Esophagus squamous epithelium (tissue), 5 donors: ENCODE data around the gene TMSB4Y. TPM values are rescaled to one million over a fixed set of nuclear protein-coding genes. Genes with fewer than 3 reads are reported as not detected.

Experiments
- DNase-seq: peaks from one replicate; lab custom pipeline; 2025; lab: John Stamatoyannopoulos, UW
- H3K27ac ChIP-seq, 4 donors: fragments of 200-600 bp; sonication (generic); one replicate each; pipeline ENCODE4 v1.5.1; 2016 to 2019; ENCODE audit warnings: mild to moderate bottlenecking in 1 of 4
- H3K27me3 ChIP-seq, 4 donors: fragments of 200-600 bp; sonication (generic); 1 replicate in 3 of 4; 2 replicates in 1 of 4; pipeline versions ENCODE4 v1.5.1 to v1.6.0; 2017 to 2021; ENCODE audit warnings: antibody characterized with exemption in 1 of 4
- H3K36me3 ChIP-seq, 3 donors: fragments of 200-600 bp; sonication (generic); one replicate each; pipeline ENCODE4 v1.5.1; 2016 to 2019
- H3K4me1 ChIP-seq, 3 donors: fragments of 200-600 bp; sonication (generic); one replicate each; pipeline ENCODE4 v1.5.1; 2017 to 2019
- H3K4me3 ChIP-seq, 4 donors: fragments of 200-600 bp; sonication (generic); 1 replicate in 3 of 4; 2 replicates in 1 of 4; pipeline ENCODE4 v1.5.1; 2016 to 2019; ENCODE audit warnings: mild to moderate bottlenecking in 2 of 4, moderate library complexity in 1 of 4
- H3K9me3 ChIP-seq, 3 donors: fragments of 200-600 bp; sonication (generic); one replicate each; pipeline ENCODE4 v1.5.1; 2016 to 2019
- CTCF ChIP-seq, 6 experiments: fragments of 450-650 bp in 4 of 6; fragments of 200-600 bp in 2 of 6; sonication (generic) in 2 of 6; IDR thresholded peaks; one replicate each; pipeline ENCODE4 v1.5.1; 2016 to 2019; ENCODE audit warnings: antibody characterized with exemption in 6 of 6, mild to moderate bottlenecking in 4 of 6, moderate library complexity in 4 of 6
- POLR2A ChIP-seq, 4 donors: fragments of 450-650 bp; IDR thresholded peaks; one replicate each; pipeline ENCODE4 v1.6.1; 2017; ENCODE audit warnings: antibody characterized with exemption in 4 of 4, mild to moderate bottlenecking in 4 of 4, moderate library complexity in 3 of 4
- WGBS, 2 donors: methylation state at CpG; one replicate each; pipeline ENCODE4 v1.1.5; 2018; 5-methylcytosine and 5-hydroxymethylcytosine counted together
- intact Hi-C: fragments of 100-400 bp; cut with DNase I; formaldehyde crosslinking; loops from one replicate; pipeline ENCODE4 v1.15.0; 2022
- total RNA-seq, 4 donors: library from RNA; depleted of rRNA; stranded (reverse); fragments of >200 nt; gene quantifications; one replicate each; pipeline ENCODE4 v1.1.0, GENCODE V29; 2016
- donor health status: DM: yes; HTN: yes; CAD: no.

Gene TMSB4Y
- 1 to 10 TPM in 1 of 4 donors, under 1 TPM in 1, not detected in 2; 0.66 to 3.1 TPM for total RNA-seq

- H3K9me3 ChIP-seq: no peaks in the 10 kb centered on the region
- peak within 1 kb of the TSS in 2 of 4 donors; percentile 35 to 54 for H3K4me3 ChIP-seq
- no peaks in the 10 kb centered on the region for H3K36me3 ChIP-seq
- intact Hi-C loops: no loop called here
- peak within 1 kb of the TSS in 2 of 4 donors; percentile 87 to 92 for H3K27ac ChIP-seq
- H3K4me1 ChIP-seq: peaks cover 0 to 19% (median 0%) of the 10 kb centered on the region in 3 donors
- WGBS, 2 donors: 0% methylated on average over 9 of the region's 28 CpGs; no CpG with 5 or more reads in 1 of the 2 donors
- H3K27me3 ChIP-seq: no peaks in the 10 kb centered on the region
- DNase-seq: no peak
- TF ChIP-seq POLR2A (IDR thresholded peaks at IDR 0.05) (no peak), CTCF (IDR thresholded peaks at IDR 0.05) (no peak)
These were observed at the start of gene TMSB4Y for GRCh38 chrY:13703568-13703968. Gene TMSB4Y (plus strand): TSS chrY:13703899.

- no peak for DNase-seq
- no peaks in the 10 kb centered on the region for H3K4me1 ChIP-seq
- no peaks in the 10 kb centered on the region for H3K36me3 ChIP-seq
- no peak for TF ChIP-seq POLR2A (IDR thresholded peaks at IDR 0.05)
- TF ChIP-seq CTCF (IDR thresholded peaks at IDR 0.05): no peak
- H3K27me3 ChIP-seq: no peaks in the 10 kb centered on the region
- 88% methylated on average over 1 of the region's 1 CpG; no CpG with 5 or more reads in 1 of the 2 donors for WGBS, 2 donors
- no peak overlapping the region for H3K4me3 ChIP-seq
- no peaks in the 10 kb centered on the region for H3K9me3 ChIP-seq
- intact Hi-C loops: no loop called here
- H3K27ac ChIP-seq: no peak overlapping the region
These were observed 39.5 kb upstream of the TMSB4Y start for GRCh38 chrY:13664162-13664561.

GRCh38 chrY:13671122-13671521 lies 32.6 kb upstream of the TMSB4Y start:
- DNase-seq: no peak
- 56% methylated on average over 2 of the region's 2 CpGs; no CpG with 5 or more reads in 1 of the 2 donors for WGBS, 2 donors
- Histone ChIP-seq H3K4me3 (no peak overlapping the region), H3K9me3 (no peaks in the 10 kb centered on the region), H3K27ac (no peak overlapping the region), H3K36me3 (no peaks in the 10 kb centered on the region), H3K27me3 (no peaks in the 10 kb centered on the region), H3K4me1 (no peaks in the 10 kb centered on the region)
- TF ChIP-seq POLR2A (IDR thresholded peaks at IDR 0.05) (no peak), CTCF (IDR thresholded peaks at IDR 0.05) (no peak)
- intact Hi-C loops: no loop called here

- 90% methylated on average over 10 of the region's 11 CpGs; no CpG with 5 or more reads in 1 of the 2 donors for WGBS, 2 donors
These were observed 1.4 kb upstream of the TMSB4Y start for GRCh38 chrY:13702276-13702675.

More at GRCh38 chrY:13702276-13702675, 1.4 kb upstream of the TMSB4Y start:
- Histone ChIP-seq H3K4me1 (peaks cover 0 to 19% (median 0%) of the 10 kb centered on the region in 3 donors), H3K4me3 (no peak overlapping the region), H3K36me3 (no peaks in the 10 kb centered on the region), H3K27me3 (no peaks in the 10 kb centered on the region), H3K9me3 (no peaks in the 10 kb centered on the region), H3K27ac (no peak overlapping the region)
- intact Hi-C loops: no loop called here
- no peak for DNase-seq
- TF ChIP-seq POLR2A (IDR thresholded peaks at IDR 0.05) (no peak), CTCF (IDR thresholded peaks at IDR 0.05) (no peak)
